NK-92 treated with Interleukin-12 subunit alpha and Interleukin-12 subunit beta, amount 100 ng/mL, for 24 hours (cell line): ENCODE measurements around the gene MRPL20.
A peak's percentile ranks its signal among the peaks of the same experiment; 100 is the strongest.
"Not testable (repeated sequence)": the region's sequence is repeated elsewhere in the genome, so short reads cannot be mapped to it uniquely, and the experiment has no call there.

ENCODE experiments used
- DNase-seq: peaks from one replicate; lab custom pipeline; 2025; lab: John Stamatoyannopoulos, UW

Gene MRPL20

GRCh38 chr1:1406821-1407635 lies at the start of gene MRPL20:
Gene MRPL20, minus strand, starts transcription at chr1:1407293. Its CDS starts 76 bp downstream, at chr1:1407217.
- DNase-seq = peak; percentile 92

- DNase-seq = not testable (repeated sequence)
These were observed 49.7 kb upstream of the MRPL20 start for GRCh38 chr1:1456683-1457255.

- not testable (repeated sequence) for DNase-seq
These were observed 48.8 kb upstream of the MRPL20 start for GRCh38 chr1:1455934-1456333.

- no peak for DNase-seq
These were observed 48.3 kb upstream of the MRPL20 start for GRCh38 chr1:1455366-1455884.

- not testable (repeated sequence) for DNase-seq
These were observed 47.4 kb upstream of the MRPL20 start for GRCh38 chr1:1454286-1455056.

- DNase-seq = no peak
These were observed 45.8 kb upstream of the MRPL20 start for GRCh38 chr1:1452882-1453281.

GRCh38 chr1:1452365-1452739 lies 45.3 kb upstream of the MRPL20 start:
- not testable (repeated sequence) for DNase-seq

- DNase-seq = no peak
These were observed 44.7 kb upstream of the MRPL20 start for GRCh38 chr1:1451696-1452364.

- not testable (repeated sequence) for DNase-seq
These were observed 43.5 kb upstream of the MRPL20 start for GRCh38 chr1:1450616-1451015.

GRCh38 chr1:1449099-1449739 lies 42.1 kb upstream of the MRPL20 start, which contains the start of gene ATAD3C:
Gene ATAD3C, plus strand, starts transcription at chr1:1449689. Its CDS starts 995 bp downstream, at chr1:1450684.
- DNase-seq = no peak

GRCh38 chr1:1446631-1447030 lies 39.5 kb upstream of the MRPL20 start:
- DNase-seq = not testable (repeated sequence)

GRCh38 chr1:1442069-1442770 lies 35.1 kb upstream of the MRPL20 start:
- no peak for DNase-seq

- no peak for DNase-seq
These were observed 34.2 kb upstream of the MRPL20 start for GRCh38 chr1:1441002-1441888.

GRCh38 chr1:1440262-1441001 lies 33.3 kb upstream of the MRPL20 start:
- no peak for DNase-seq

- no peak for DNase-seq
These were observed 32.6 kb upstream of the MRPL20 start for GRCh38 chr1:1439546-1440261.

GRCh38 chr1:1438531-1439381 lies 31.7 kb upstream of the MRPL20 start:
- DNase-seq = no peak

GRCh38 chr1:1437904-1438376 lies 30.8 kb upstream of the MRPL20 start:
- no peak for DNase-seq
